T-helper 9 cell (primary cell): Measurements from ENCODE around the gene STAMBPL1.
"Not testable (repeated sequence)": the region's sequence is repeated elsewhere in the genome, so short reads cannot be mapped to it uniquely, and the experiment has no call there.

Experiments
- DNase-seq: peaks from one replicate; pipeline ENCODE4 v3.0.0-alpha.2; 2020

STAMBPL1 gene

GRCh38 chr10:88923520-88923919 lies 43.5 kb downstream of the STAMBPL1 start:
- DNase-seq, result no peak

- DNase-seq, result no peak
Observed at GRCh38 chr10:88926566-88927415, 46.7 kb downstream of the STAMBPL1 start.

GRCh38 chr10:88927416-88927690 lies 47.3 kb downstream of the STAMBPL1 start:
- DNase-seq, result no peak

GRCh38 chr10:88928254-88928653 lies 48.2 kb downstream of the STAMBPL1 start:
- no peak for DNase-seq

- no peak for DNase-seq
Observed at GRCh38 chr10:88931548-88931947, 51.5 kb downstream of the STAMBPL1 start.

GRCh38 chr10:88932029-88932428 lies 52.0 kb downstream of the STAMBPL1 start:
- DNase-seq, result not testable (repeated sequence)

GRCh38 chr10:88932539-88933256 lies 52.7 kb downstream of the STAMBPL1 start:
- no peak for DNase-seq

GRCh38 chr10:88933564-88933963 lies 53.5 kb downstream of the STAMBPL1 start:
- DNase-seq, result no peak

GRCh38 chr10:88934900-88935672 lies 55.0 kb downstream of the STAMBPL1 start:
- DNase-seq, result peak; percentile 60

GRCh38 chr10:88936656-88937055 lies 56.6 kb downstream of the STAMBPL1 start:
- DNase-seq, result no peak

- DNase-seq, result no peak
Observed at GRCh38 chr10:88938039-88938438, 58.0 kb downstream of the STAMBPL1 start.

- no peak for DNase-seq
Observed at GRCh38 chr10:88938938-88939337, 58.9 kb downstream of the STAMBPL1 start.

- no peak for DNase-seq
Observed at GRCh38 chr10:88941026-88941425, 61.0 kb downstream of the STAMBPL1 start.

GRCh38 chr10:88943778-88944177 lies 63.7 kb downstream of the STAMBPL1 start:
- DNase-seq, result no peak

- DNase-seq, result no peak
Observed at GRCh38 chr10:88944813-88945212, 64.8 kb downstream of the STAMBPL1 start.

GRCh38 chr10:88946200-88946599 lies 66.2 kb downstream of the STAMBPL1 start:
- DNase-seq, result no peak

GRCh38 chr10:88946965-88947590 lies 67.0 kb downstream of the STAMBPL1 start:
- DNase-seq, result no peak

GRCh38 chr10:88949051-88949450 lies 69.0 kb downstream of the STAMBPL1 start:
- no peak for DNase-seq

- no peak for DNase-seq
Observed at GRCh38 chr10:88949912-88950837, 70.1 kb downstream of the STAMBPL1 start.

GRCh38 chr10:88952647-88953111 lies 72.6 kb downstream of the STAMBPL1 start, which contains the start of gene ACTA2:
Gene ACTA2 (minus strand): TSS chr10:88952773. CDS start chr10:88948930, 3,843 bp downstream.
- no peak for DNase-seq

GRCh38 chr10:88953662-88954061 lies 73.6 kb downstream of the STAMBPL1 start:
- no peak for DNase-seq
